Measurements from ENCODE around the gene ARX. TPM values are rescaled to one million over a fixed set of nuclear protein-coding genes. Genes with fewer than 3 reads are reported as not detected.

The ARX gene
- polyA plus RNA-seq, 1 of the 3 experiments (the other 2 are of a cell fraction), result not detected

DNA sequence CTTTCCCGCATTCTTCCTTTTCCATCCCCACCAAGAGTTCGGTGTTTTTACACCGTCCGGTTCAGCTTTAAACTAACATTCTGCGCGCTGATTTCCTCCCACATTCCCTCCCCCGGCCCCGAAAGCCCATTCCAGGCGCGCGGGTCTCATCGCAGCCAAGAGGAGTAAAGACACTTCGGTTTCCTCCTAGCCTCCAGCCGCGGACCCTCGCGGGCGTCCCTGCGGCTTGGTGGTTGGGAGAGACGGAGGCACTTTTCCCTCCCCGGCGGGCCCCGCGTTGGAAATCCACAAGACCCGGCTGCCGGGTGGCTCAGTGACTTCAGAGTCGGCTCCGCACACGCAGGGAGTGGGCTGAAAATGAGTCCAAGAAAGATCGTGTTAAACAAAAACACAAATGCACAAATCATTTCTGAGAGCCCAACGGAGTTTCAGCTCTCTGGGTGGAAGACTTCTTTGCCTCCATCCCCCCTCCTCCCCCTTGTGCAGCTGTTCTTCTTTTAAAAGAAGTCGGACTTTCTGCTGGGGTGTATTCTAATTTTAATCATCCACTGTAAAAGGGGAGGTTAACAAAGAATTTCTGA is 2.0 kb upstream of the ARX start:
- no peaks in the 10 kb centered on the region for H3F3A ChIP-seq (replicated peaks; ENCODE audit: insufficient read depth)
- no peaks in the 10 kb centered on the region for H3K9me2 ChIP-seq
- 5% methylated on average over 29 of the region's 32 CpGs for WGBS (ENCODE audit: low lambda C conversion rate)
- H3K9ac ChIP-seq, result no peak overlapping the region
- peaks cover 0 to 11% of the 10 kb centered on the region in 2 experiments; a peak in 1 of 4 replicates for H3K4me1 ChIP-seq (ENCODE audit: control insufficient read depth in 1 of 2, insufficient read depth in 2 of 2, low read depth in 1 of 2, low read length in 1 of 2)
- H3K9me3 ChIP-seq, result no peaks in the 10 kb centered on the region
- no peaks in the 10 kb centered on the region for H3K79me2 ChIP-seq (ENCODE audit: insufficient read depth)
- H2AFZ ChIP-seq (ENCODE audit: low read depth), result peak overlapping the region; percentile 59; the same call in 1 of the 2 replicates
- no peak overlapping the region for H3K27ac ChIP-seq (ENCODE audit: low read depth in 2 of 2, low read length in 1 of 2)
- ChIA-PET POLR2A (no interaction called here), CTCF (interaction anchor here (3.1 kb wide), 1 partner anchor 179 kb away, joined by 10 read pairs; no protein-coding TSS in a partner anchor)
- H3K4me3 ChIP-seq (ENCODE audit: low read depth in 2 of 2, low read length in 1 of 2), result peak overlapping the region; percentile 19 to 51
- DNase-seq, result peak; percentile 44
- peak overlapping the region; percentile 58; the same call in 1 of the 2 replicates for H3K4me2 ChIP-seq
- H3K36me3 ChIP-seq (replicated peaks in 1 of 2; ENCODE audit: control insufficient read depth in 1 of 2, insufficient read depth in 2 of 2, low read length in 1 of 2), result no peaks in the 10 kb centered on the region
- H4K20me1 ChIP-seq (ENCODE audit: insufficient read depth), result no peaks in the 10 kb centered on the region
- TF ChIP-seq EZH2phosphoT487 (IDR thresholded peaks at IDR 0.05; ENCODE audit: borderline replicate concordance, low read depth) (peak; percentile 86; the same call in 1 of the 2 replicates), ELF1 (IDR thresholded peaks at IDR 0.05) (no peak), REST (IDR thresholded peaks at IDR 0.05; ENCODE audit: low read depth, low read length) (no peak)
- peaks cover 86% of the 10 kb centered on the region for H3K27me3 ChIP-seq (ENCODE audit: insufficient read depth)

GRCh38 chrX:25016938-25017598 is 1.3 kb upstream of the ARX start:
- Histone ChIP-seq H3K79me2 (ENCODE audit: insufficient read depth) (no peaks in the 10 kb centered on the region), H4K20me1 (ENCODE audit: insufficient read depth) (no peaks in the 10 kb centered on the region), H3K4me3 (ENCODE audit: low read depth in 2 of 2, low read length in 1 of 2) (peak overlapping the region; percentile 19 to 51; a peak in 3 of 4 replicates), H2AFZ (ENCODE audit: low read depth) (peak overlapping the region; percentile 59; the same call in 1 of the 2 replicates), H3K9me3 (no peaks in the 10 kb centered on the region), H3K27me3 (ENCODE audit: insufficient read depth) (peaks cover 82% of the 10 kb centered on the region), H3K4me1 (ENCODE audit: control insufficient read depth in 1 of 2, insufficient read depth in 2 of 2, low read depth in 1 of 2, low read length in 1 of 2) (peaks cover 0 to 12% of the 10 kb centered on the region in 2 experiments; a peak in 1 of 4 replicates), H3K9ac (no peak overlapping the region), H3K27ac (ENCODE audit: low read depth in 2 of 2, low read length in 1 of 2) (no peak overlapping the region), H3K4me2 (peak overlapping the region; percentile 58; the same call in 1 of the 2 replicates), H3F3A (replicated peaks; ENCODE audit: insufficient read depth) (no peaks in the 10 kb centered on the region), H3K9me2 (no peaks in the 10 kb centered on the region), H3K36me3 (replicated peaks in 1 of 2; ENCODE audit: control insufficient read depth in 1 of 2, insufficient read depth in 2 of 2, low read length in 1 of 2) (no peaks in the 10 kb centered on the region)
- 31% methylated on average over 11 of the region's 17 CpGs for WGBS (ENCODE audit: low lambda C conversion rate)
- DNase-seq, result no peak
- CTCF ChIA-PET, result interaction anchor here (0.8 to 3.1 kb wide), 3 partner anchors 124 to 178 kb away, joined by 3 to 10 read pairs (median 4); no protein-coding TSS in a partner anchor
- TF ChIP-seq MXI1 (IDR thresholded peaks at IDR 0.05; ENCODE audit: low read depth, low read length), result no peak
- no peak for TF ChIP-seq YY1 (IDR thresholded peaks at IDR 0.05; ENCODE audit: low read depth)
- TF ChIP-seq, protein P1, sequence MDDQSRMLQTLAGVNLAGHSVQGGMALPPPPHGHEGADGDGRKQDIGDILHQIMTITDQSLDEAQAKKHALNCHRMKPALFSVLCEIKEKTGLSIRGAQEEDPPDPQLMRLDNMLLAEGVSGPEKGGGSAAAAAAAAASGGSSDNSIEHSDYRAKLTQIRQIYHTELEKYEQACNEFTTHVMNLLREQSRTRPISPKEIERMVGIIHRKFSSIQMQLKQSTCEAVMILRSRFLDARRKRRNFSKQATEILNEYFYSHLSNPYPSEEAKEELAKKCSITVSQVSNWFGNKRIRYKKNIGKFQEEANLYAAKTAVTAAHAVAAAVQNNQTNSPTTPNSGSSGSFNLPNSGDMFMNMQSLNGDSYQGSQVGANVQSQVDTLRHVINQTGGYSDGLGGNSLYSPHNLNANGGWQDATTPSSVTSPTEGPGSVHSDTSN (IDR thresholded peaks at IDR 0.05), result no peak
- POLR2A ChIA-PET, result no interaction called here

All from SK-N-SH (cell line).